Measurements from ENCODE around the gene KIF5B.

DNA sequence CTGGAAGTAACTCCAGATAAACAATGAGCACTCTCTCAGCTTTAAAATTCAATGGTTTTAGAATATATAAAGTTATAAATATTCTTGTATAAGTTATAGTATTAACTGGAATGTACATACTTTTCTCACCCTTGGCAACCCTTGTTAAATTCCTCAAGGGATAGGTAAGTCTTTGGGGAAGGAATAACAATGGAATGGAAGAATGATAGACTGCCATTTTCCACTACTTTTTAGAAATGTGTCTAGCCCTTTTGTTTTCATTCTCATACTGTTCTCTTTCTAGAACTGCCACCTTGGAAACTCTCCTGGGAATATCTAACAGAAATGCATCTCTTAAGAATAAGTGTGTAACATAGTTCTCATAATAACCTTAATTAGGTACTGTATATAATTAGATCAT is 8.3 kb downstream of the KIF5B start:
- TF ChIP-seq, protein P1, sequence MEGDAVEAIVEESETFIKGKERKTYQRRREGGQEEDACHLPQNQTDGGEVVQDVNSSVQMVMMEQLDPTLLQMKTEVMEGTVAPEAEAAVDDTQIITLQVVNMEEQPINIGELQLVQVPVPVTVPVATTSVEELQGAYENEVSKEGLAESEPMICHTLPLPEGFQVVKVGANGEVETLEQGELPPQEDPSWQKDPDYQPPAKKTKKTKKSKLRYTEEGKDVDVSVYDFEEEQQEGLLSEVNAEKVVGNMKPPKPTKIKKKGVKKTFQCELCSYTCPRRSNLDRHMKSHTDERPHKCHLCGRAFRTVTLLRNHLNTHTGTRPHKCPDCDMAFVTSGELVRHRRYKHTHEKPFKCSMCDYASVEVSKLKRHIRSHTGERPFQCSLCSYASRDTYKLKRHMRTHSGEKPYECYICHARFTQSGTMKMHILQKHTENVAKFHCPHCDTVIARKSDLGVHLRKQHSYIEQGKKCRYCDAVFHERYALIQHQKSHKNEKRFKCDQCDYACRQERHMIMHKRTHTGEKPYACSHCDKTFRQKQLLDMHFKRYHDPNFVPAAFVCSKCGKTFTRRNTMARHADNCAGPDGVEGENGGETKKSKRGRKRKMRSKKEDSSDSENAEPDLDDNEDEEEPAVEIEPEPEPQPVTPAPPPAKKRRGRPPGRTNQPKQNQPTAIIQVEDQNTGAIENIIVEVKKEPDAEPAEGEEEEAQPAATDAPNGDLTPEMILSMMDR (conservative IDR thresholded peaks at IDR 0.05; ENCODE audit: low read length): no peak
- TF ChIP-seq EZH2phosphoT487 (IDR thresholded peaks at IDR 0.05; ENCODE audit: borderline replicate concordance): no peak
